KMS-11 (cell line): ENCODE data around the gene TEX10.

Source experiments
- H2AFZ ChIP-seq: fragments of 200-600 bp; sonication (generic); 2 replicates; pipeline ENCODE4 v1.6.1; 2016; ENCODE audit warnings: antibody characterized with exemption, mixed run types, low read depth
- H3K27ac ChIP-seq: fragments of 200-600 bp; sonication (generic); 2 replicates; pipeline ENCODE4 v1.6.1; 2016; ENCODE audit warnings: mild to moderate bottlenecking, mixed run types
- H3K27me3 ChIP-seq: fragments of 200-600 bp; sonication (generic); 2 replicates; pipeline ENCODE4 v1.6.1; 2017; ENCODE audit warnings: mild to moderate bottlenecking, low read depth, mixed run types, moderate library complexity; ENCODE audit not compliant: insufficient read depth
- H3K36me3 ChIP-seq: fragments of 200-600 bp; sonication (generic); 2 replicates; pipeline ENCODE4 v1.6.1; 2017; ENCODE audit warnings: mild to moderate bottlenecking, mixed run types; ENCODE audit not compliant: insufficient read depth
- H3K4me1 ChIP-seq: fragments of 200-600 bp; sonication (generic); 2 replicates; pipeline ENCODE4 v1.6.1; 2016; ENCODE audit warnings: mild to moderate bottlenecking, low read depth, mixed run types; ENCODE audit not compliant: poor library complexity, severe bottlenecking
- H3K4me2 ChIP-seq: fragments of 200-600 bp; sonication (generic); 2 replicates; pipeline ENCODE4 v1.7.0; 2016; ENCODE audit warnings: mild to moderate bottlenecking, mixed run types
- H3K4me3 ChIP-seq: fragments of 200-600 bp; sonication (generic); IDR thresholded peaks from 2 replicates; pipeline ENCODE4 v1.6.1; 2017; ENCODE audit warnings: low read depth, low read length, mixed read lengths; ENCODE audit not compliant: insufficient read depth
- H3K79me2 ChIP-seq: fragments of 200-600 bp; sonication (generic); 2 replicates; pipeline ENCODE4 v1.6.1; 2016; ENCODE audit warnings: low read depth, mixed run types; ENCODE audit not compliant: insufficient read depth
- H3K9ac ChIP-seq: fragments of 200-600 bp; sonication (generic); 2 replicates; pipeline ENCODE4 v1.6.1; 2016; ENCODE audit warnings: mild to moderate bottlenecking, mixed run types
- H4K20me1 ChIP-seq: fragments of 200-600 bp; sonication (generic); 2 replicates; pipeline ENCODE4 v1.6.1; 2016; ENCODE audit warnings: mild to moderate bottlenecking, mixed run types; ENCODE audit not compliant: insufficient read depth
- CTCF ChIP-seq: fragments of 200-600 bp; sonication (generic); conservative IDR thresholded peaks from 2 replicates; pipeline ENCODE4 v1.6.1; 2017; ENCODE audit warnings: low read depth, mild to moderate bottlenecking, antibody characterized with exemption, low read length, moderate library complexity, mixed read lengths

TEX10 gene

DNA sequence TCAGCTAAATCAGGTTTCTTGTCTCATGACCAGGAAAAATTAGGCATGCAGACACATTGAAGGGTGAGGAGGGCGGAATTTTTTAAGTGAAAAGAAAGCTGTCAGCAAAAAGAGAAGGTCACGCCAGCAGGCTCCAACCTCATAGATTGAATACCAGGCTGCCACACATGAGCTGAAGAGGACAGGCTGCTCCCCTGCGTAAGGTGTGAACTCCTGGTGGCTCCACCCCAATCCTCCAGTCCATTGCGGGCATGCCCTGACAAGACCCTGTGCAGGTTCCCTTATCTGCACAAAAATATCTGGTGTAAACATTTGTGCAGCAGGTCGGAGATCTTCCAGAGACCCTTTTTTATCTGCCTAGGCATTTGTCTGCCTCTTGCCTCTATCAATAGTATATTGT, 22.9 kb upstream of the TEX10 start:
- H4K20me1 ChIP-seq = no peaks in the 10 kb centered on the region
- no peaks in the 10 kb centered on the region for H3K27me3 ChIP-seq
- no peak overlapping the region for H3K27ac ChIP-seq
- no peaks in the 10 kb centered on the region for H3K36me3 ChIP-seq
- H3K4me3 ChIP-seq = no peak overlapping the region
- no peak overlapping the region for H3K4me2 ChIP-seq
- no peak for TF ChIP-seq CTCF
- H3K9ac ChIP-seq = no peak overlapping the region
- H3K79me2 ChIP-seq = no peaks in the 10 kb centered on the region
- H3K4me1 ChIP-seq = no peaks in the 10 kb centered on the region
- H2AFZ ChIP-seq = no peak overlapping the region

DNA sequence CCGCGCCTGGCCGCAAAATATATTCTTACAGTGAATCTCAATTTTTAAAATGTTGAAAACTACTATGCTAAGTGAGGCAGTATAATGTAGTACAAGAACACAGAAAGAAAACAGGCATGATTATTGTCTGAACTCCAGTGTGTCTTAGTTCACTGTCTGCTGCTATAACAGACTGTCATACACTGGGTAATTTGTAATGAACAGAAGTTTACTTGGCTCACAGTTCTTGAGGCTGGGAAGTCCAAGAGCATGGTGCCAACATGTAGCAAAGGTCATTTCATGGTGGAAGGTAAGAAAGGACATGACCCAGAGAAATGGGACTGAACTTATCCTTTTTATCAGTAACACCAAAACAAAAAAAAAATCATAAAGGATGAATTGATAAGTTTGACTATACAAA, 19.9 kb upstream of the TEX10 start:
- no peak overlapping the region for H3K9ac ChIP-seq
- TF ChIP-seq CTCF = no peak
- H3K27ac ChIP-seq = no peak overlapping the region
- no peaks in the 10 kb centered on the region for H3K36me3 ChIP-seq
- no peaks in the 10 kb centered on the region for H3K4me1 ChIP-seq
- H2AFZ ChIP-seq = no peak overlapping the region
- no peaks in the 10 kb centered on the region for H3K27me3 ChIP-seq
- H3K4me2 ChIP-seq = no peak overlapping the region
- no peak overlapping the region for H3K4me3 ChIP-seq
- no peaks in the 10 kb centered on the region for H3K79me2 ChIP-seq
- H4K20me1 ChIP-seq = no peaks in the 10 kb centered on the region

GRCh38 chr9:100370064-100370723, 17.5 kb upstream of the TEX10 start:
- no peak overlapping the region for H2AFZ ChIP-seq

DNA sequence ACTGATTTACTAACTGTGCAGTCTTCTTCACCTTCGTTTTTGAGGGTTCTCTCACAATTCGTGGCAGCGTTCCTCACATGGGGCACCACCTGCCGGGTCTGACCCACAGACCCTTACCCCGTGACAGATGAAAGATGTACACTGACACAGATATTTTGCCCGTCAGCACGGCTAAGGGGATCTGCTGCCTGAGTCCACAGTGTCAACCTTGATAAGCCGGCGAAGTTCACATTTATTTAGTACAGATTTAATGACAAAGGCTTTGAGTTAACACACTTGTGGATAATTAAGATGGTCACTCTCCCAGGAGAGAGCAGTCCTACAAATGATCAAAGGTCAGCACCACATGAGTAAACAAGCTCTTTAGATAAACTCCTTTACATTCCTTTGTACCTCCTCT, 15.9 kb upstream of the TEX10 start:
- Histone ChIP-seq H3K36me3 (no peaks in the 10 kb centered on the region), H4K20me1 (no peaks in the 10 kb centered on the region), H3K27me3 (no peaks in the 10 kb centered on the region), H3K9ac (no peak overlapping the region), H3K4me1 (no peaks in the 10 kb centered on the region), H3K27ac (no peak overlapping the region), H3K4me3 (no peak overlapping the region), H2AFZ (no peak overlapping the region), H3K4me2 (no peak overlapping the region), H3K79me2 (no peaks in the 10 kb centered on the region)
- TF ChIP-seq CTCF = no peak

More at GRCh38 chr9:100370064-100370723, 17.5 kb upstream of the TEX10 start:
- Histone ChIP-seq H3K27me3 (no peaks in the 10 kb centered on the region), H3K27ac (no peak overlapping the region), H3K4me3 (no peak overlapping the region), H4K20me1 (no peaks in the 10 kb centered on the region), H3K4me1 (no peaks in the 10 kb centered on the region), H3K79me2 (no peaks in the 10 kb centered on the region), H3K36me3 (no peaks in the 10 kb centered on the region), H3K9ac (no peak overlapping the region), H3K4me2 (no peak overlapping the region)
- TF ChIP-seq CTCF = no peak
